ENCODE data around the gene TBCD. TPM values are rescaled to one million over a fixed set of nuclear protein-coding genes. Genes with fewer than 3 reads are reported as not detected.
"Not testable (repeated sequence)": the region's sequence is repeated elsewhere in the genome, so short reads cannot be mapped to it uniquely, and the experiment has no call there.

TBCD gene
- total RNA-seq, 1 experiment from 2014 or later, result 90.7 TPM

GRCh38 chr17:82780971-82781893 is 29.4 kb downstream of the TBCD start:
- Mint-ChIP-seq H3K9me3 (ENCODE audit: low read depth, unreplicated experiment) (peaks cover 5% of the 10 kb centered on the region), H3K27me3 (ENCODE audit: unreplicated experiment) (no peaks in the 10 kb centered on the region), H3K4me3 (ENCODE audit: low read depth, unreplicated experiment) (no peak overlapping the region), H3K4me1 (ENCODE audit: low read depth, unreplicated experiment) (peaks cover 12% of the 10 kb centered on the region), H3K36me3 (ENCODE audit: insufficient read depth, unreplicated experiment) (peaks cover 8% of the 10 kb centered on the region), H3K27ac (ENCODE audit: unreplicated experiment) (no peak overlapping the region)
- no peak for TF ChIP-seq CTCF (IDR thresholded peaks at IDR 0.05; ENCODE audit: unreplicated experiment)
- DNase-seq, result no peak
- CTCF ChIA-PET, result interaction anchor here (1.0 to 1.5 kb wide), 3 partner anchors 108 to 133 kb away, joined by 3 to 14 read pairs (median 12); no protein-coding TSS in a partner anchor
- intact Hi-C loops (cut with micrococcal nuclease; ENCODE audit: unreplicated experiment), result loop anchor here (5.0 kb wide), 1 partner anchor 131 kb away; no protein-coding TSS in a partner anchor
- no TSS peak for BruUV-seq (replicated peaks)

GRCh38 chr17:82781894-82782274 is 30.0 kb downstream of the TBCD start:
- peak; percentile 90 for DNase-seq
- intact Hi-C loops (cut with micrococcal nuclease; ENCODE audit: unreplicated experiment), result loop anchor here (5.0 kb wide), 1 partner anchor 130 kb away; no protein-coding TSS in a partner anchor
- Mint-ChIP-seq H3K4me1 (ENCODE audit: low read depth, unreplicated experiment) (peaks cover 12% of the 10 kb centered on the region), H3K27ac (ENCODE audit: unreplicated experiment) (no peak overlapping the region), H3K27me3 (ENCODE audit: unreplicated experiment) (no peaks in the 10 kb centered on the region), H3K9me3 (ENCODE audit: low read depth, unreplicated experiment) (peaks cover 5% of the 10 kb centered on the region), H3K36me3 (ENCODE audit: insufficient read depth, unreplicated experiment) (peaks cover 5% of the 10 kb centered on the region), H3K4me3 (ENCODE audit: low read depth, unreplicated experiment) (no peak overlapping the region)
- CTCF ChIA-PET, result interaction anchor here (0.6 to 1.5 kb wide), 4 partner anchors 108 to 132 kb away, joined by 3 to 14 read pairs (median 8); no protein-coding TSS in a partner anchor
- peak; percentile 92 for TF ChIP-seq CTCF (IDR thresholded peaks at IDR 0.05; ENCODE audit: unreplicated experiment)
- no TSS peak for BruUV-seq (replicated peaks)

GRCh38 chr17:82782657-82783207 is 30.9 kb downstream of the TBCD start:
- intact Hi-C loops (cut with micrococcal nuclease; ENCODE audit: unreplicated experiment), result loop anchor here (5.0 kb wide), 1 partner anchor 130 kb away; no protein-coding TSS in a partner anchor
- H3K9me3 Mint-ChIP-seq (ENCODE audit: low read depth, unreplicated experiment), result no peaks in the 10 kb centered on the region
- H3K27me3 Mint-ChIP-seq (ENCODE audit: unreplicated experiment), result no peaks in the 10 kb centered on the region
- BruUV-seq (replicated peaks), result no TSS peak
- no peak overlapping the region for H3K27ac Mint-ChIP-seq (ENCODE audit: unreplicated experiment)
- peaks cover 6% of the 10 kb centered on the region for H3K36me3 Mint-ChIP-seq (ENCODE audit: insufficient read depth, unreplicated experiment)
- no peak overlapping the region for H3K4me3 Mint-ChIP-seq (ENCODE audit: low read depth, unreplicated experiment)
- no peak for DNase-seq
- no peak for TF ChIP-seq CTCF (IDR thresholded peaks at IDR 0.05; ENCODE audit: unreplicated experiment)
- CTCF ChIA-PET, result no interaction called here
- peaks cover 6% of the 10 kb centered on the region for H3K4me1 Mint-ChIP-seq (ENCODE audit: low read depth, unreplicated experiment)

GRCh38 chr17:82783498-82783897 is 31.6 kb downstream of the TBCD start:
- no peak overlapping the region for H3K27ac Mint-ChIP-seq (ENCODE audit: unreplicated experiment)

GRCh38 chr17:82785581-82785980 is 33.7 kb downstream of the TBCD start:
- H3K4me1 Mint-ChIP-seq (ENCODE audit: low read depth, unreplicated experiment); CTCF ChIA-PET; H3K36me3 Mint-ChIP-seq (ENCODE audit: insufficient read depth, unreplicated experiment); DNase-seq; H3K4me3 Mint-ChIP-seq (ENCODE audit: low read depth, unreplicated experiment); BruUV-seq (replicated peaks); H3K27ac Mint-ChIP-seq (ENCODE audit: unreplicated experiment); H3K9me3 Mint-ChIP-seq (ENCODE audit: low read depth, unreplicated experiment); H3K27me3 Mint-ChIP-seq (ENCODE audit: unreplicated experiment); intact Hi-C loops (cut with micrococcal nuclease; ENCODE audit: unreplicated experiment): not testable (repeated sequence)

More at GRCh38 chr17:82783498-82783897, 31.6 kb downstream of the TBCD start:
- Mint-ChIP-seq H3K4me1 (ENCODE audit: low read depth, unreplicated experiment) (peaks cover 6% of the 10 kb centered on the region), H3K9me3 (ENCODE audit: low read depth, unreplicated experiment) (no peaks in the 10 kb centered on the region), H3K27me3 (ENCODE audit: unreplicated experiment) (no peaks in the 10 kb centered on the region), H3K4me3 (ENCODE audit: low read depth, unreplicated experiment) (no peak overlapping the region), H3K36me3 (ENCODE audit: insufficient read depth, unreplicated experiment) (peaks cover 9% of the 10 kb centered on the region)
- intact Hi-C loops (cut with micrococcal nuclease; ENCODE audit: unreplicated experiment), result loop anchor here (5.0 kb wide), 1 partner anchor 129 kb away; no protein-coding TSS in a partner anchor
- CTCF ChIA-PET, result no interaction called here
- DNase-seq, result no peak
- TF ChIP-seq CTCF (IDR thresholded peaks at IDR 0.05; ENCODE audit: unreplicated experiment), result no peak
- BruUV-seq (replicated peaks), result no TSS peak
